ENCODE measurements around the gene MAPK8IP3.

MAPK8IP3 gene

DNA sequence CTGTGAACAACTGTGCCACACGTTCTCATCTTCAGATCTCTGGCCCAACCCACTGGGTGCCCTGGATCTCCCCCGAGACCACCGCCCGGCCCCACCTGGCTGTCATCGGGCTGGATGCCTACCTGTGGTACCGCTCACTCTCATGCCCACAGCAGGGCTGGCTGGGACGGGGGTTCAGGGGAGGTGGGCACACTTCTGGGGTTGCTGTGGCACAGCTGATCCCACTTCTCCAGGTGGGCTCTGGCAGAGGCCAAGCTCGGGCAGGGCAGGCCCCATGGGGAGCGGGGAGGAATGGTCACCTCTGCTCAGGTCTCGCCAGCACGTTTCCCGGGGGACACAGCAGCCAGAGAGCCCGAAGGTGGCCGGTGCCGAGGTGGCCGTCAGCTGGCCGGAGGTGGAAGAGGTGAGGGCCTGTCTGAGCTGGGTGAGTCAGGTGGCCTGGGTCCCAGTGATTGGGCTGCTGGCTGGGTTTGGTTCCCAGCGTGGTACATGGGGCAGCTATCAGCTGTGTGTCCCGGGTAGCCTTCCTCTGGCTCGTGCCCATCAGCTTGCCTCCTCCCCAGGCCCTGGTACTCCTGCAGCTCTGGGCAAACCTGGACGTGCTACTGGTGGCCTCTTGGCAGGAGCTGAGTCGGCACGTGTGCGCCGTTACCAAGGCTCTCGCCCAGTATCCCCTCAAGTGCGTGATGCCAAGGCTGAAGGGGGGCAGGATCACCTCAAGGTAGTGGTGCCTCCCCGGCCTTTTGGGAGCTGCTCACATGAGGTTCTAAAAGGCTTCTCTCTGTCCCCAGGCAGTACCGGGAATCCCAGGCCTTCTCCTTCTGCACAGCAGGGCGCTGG lies 69.2 kb downstream of the MAPK8IP3 start:
- DNase-seq = no peak

DNA sequence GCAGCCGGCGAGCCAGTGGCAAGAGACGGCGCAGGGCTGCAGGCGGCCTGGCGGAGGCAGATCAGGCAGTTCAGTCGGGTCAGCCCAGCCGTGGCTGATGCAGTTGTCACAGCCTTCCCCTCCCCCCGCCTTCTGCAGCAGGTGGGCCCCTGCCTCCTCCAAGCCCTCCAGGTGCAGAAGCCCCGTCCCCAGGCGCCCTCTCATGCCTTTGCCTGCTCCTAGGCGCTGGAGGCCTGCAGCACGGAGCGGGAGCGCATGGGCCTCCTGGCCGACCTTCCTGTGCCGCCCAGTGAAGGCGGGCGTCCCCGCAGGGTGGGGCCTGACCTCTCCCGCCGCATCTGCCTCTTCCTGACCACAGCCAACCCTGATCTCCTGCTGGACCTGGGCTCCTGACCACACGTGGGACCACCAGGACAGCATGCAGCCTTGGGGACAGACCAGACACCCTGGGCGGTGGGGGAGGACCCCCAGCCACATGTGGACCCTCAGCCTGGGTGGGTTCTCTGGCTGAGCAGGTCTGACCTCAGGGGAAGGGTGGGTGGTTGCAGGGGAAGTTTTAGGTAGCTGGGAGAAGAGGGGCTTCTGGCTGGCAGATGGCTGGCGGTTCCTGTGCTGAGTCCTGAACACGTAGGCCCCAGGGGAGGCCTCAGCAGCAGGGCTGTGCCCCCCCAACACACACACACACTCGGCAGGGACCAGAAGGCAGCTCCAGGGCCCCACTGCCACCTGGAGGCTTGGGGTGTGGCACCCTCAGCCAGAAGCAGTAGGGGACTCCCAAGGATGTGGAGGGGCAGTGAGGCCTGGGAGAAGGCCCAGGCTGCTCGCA lies 70.1 kb downstream of the MAPK8IP3 start:
- no peak for DNase-seq

DNA sequence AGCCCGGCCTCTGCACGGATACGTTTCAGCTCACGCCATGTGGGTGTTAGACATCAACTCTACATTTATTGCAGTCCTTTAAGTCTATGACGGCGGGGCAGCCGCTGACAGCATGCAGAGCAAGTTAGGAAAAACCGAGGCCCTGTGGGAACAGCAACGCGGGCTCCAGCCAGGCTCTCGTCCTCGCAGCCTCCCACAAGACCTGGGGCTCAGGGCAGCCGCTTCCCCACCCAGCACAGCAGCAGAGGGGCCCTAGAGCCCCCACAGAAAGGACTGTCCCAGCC lies 70.6 kb downstream of the MAPK8IP3 start:
- DNase-seq = no peak

DNA sequence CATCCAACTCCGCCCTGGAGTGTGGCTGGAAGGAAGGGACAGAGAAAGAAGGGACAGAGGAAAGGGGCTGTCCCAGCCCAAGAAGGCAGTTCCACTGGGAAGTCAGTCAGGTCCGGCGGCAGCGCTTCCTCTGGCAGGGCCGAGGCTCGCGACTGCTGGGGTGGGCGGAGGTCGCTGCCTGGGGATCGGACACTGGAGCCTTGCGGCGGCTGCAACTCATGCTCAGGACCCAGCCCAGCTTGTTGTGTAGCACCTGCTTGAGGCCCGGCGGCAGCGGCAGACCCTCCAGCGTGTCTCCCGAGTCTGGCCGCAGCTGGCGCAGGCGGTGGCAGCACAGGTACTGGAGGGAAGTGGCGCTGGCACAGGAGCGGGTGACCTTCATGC lies 71.0 kb downstream of the MAPK8IP3 start:
- DNase-seq = no peak

DNA sequence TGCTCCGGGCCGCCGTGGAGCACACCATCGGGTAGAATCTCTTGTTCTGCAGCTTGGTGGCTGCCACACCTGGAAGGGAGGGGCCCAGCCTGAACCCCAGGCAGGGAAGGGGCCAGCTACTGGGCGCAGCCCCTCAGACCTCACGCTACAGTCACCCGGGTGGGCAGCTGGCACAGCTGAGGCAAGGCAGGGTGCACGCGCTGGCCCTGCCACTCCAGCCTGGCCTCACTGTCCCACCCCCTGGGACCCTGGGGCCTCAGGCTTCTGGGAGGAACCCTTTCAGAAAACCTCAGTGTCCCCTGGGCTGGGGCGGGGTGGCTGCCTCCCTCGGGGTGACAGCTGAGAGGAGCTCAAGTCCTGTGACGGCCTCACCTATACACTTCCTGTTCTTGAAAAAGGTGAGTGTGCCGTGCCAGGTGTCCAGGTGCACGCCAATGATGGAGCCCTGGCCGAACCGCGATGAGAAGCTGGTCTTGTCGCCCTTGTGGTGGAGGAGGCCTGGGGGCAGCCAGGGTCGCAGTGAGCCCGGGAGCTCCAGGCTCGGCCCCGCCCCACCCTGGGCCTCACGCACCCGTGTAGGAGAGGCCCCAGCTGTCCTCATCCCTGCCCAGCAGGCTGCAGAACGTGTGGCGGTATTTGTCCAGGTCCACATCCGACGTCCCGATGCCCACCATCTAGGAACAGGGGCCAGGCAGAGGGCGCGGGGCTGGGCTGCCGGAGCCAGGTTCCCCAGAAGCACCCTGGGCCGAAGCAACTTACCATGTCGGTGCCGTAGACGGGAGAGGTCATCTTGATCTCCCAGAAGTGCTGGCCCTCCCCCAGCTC lies 71.6 kb downstream of the MAPK8IP3 start:
- no peak for DNase-seq

DNA sequence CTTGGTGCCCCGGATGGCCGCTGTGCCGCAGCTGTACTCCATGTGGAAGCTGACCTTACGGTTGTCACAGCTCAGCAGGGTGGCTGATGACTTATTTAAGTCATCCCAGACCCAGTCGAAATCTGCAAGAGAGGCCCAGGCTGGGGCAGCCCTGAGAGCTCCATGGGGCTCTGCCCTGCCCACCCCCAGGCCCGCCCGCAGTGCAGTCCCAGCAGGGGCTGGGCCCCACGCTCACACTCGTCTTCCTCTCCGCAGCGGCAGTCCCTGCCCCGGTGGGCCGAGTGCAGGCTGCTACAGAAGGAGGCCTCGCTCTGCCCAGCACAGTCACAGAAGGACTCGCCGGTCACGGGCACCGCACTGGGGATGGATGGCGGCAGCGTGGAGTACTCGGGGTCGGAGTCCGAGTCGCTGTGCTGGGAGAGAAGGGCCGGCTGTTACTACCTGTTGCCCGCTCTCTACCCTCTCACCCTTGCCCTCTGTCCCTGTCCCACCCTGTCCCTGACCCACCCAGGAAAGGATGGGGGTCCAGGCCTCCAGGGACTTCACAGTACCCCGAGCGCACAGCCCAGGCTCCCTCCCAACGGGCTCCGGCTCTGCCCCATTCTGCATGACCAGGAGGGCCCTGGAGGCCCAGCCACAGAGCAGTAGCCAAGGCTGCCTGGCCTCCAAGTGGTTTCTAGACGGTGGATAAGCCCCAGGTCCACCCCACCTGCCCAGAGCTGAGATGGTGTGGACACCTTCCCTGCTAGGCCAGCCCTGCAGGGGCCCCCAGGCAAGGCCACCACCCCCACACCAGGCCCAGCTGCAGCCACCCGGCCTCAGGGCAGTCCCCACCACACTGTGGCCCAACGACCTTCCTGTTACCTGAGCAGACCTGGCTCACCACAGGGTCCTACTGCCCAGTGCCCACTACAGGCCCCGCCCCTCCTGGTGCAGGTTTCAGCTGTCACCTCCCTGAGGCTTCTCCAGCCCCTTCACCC lies 72.5 kb downstream of the MAPK8IP3 start:
- DNase-seq = no peak

DNA sequence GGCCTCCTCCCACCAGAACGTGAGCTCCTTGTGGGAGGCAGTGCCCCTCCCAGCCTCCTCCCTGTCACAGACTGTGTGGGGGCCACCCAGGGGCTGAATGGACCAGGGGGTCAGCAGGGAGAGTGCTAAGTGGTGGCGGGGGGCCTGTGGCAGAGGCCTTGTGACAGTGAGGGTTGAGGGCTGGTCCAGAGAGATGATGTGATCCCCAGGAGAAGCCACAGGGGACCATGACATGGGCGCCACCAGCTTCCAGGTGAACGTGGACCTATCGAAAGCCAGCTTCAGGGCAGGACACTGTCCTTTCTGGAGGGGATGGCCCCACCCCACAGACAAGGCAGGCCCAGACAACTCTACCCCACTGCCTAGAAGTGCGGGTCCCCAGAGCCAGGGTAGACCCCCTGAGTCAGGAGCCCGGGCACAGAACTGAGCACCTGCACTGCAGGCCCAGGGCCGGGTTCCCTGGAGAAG lies 73.3 kb downstream of the MAPK8IP3 start:
- DNase-seq = no peak

DNA sequence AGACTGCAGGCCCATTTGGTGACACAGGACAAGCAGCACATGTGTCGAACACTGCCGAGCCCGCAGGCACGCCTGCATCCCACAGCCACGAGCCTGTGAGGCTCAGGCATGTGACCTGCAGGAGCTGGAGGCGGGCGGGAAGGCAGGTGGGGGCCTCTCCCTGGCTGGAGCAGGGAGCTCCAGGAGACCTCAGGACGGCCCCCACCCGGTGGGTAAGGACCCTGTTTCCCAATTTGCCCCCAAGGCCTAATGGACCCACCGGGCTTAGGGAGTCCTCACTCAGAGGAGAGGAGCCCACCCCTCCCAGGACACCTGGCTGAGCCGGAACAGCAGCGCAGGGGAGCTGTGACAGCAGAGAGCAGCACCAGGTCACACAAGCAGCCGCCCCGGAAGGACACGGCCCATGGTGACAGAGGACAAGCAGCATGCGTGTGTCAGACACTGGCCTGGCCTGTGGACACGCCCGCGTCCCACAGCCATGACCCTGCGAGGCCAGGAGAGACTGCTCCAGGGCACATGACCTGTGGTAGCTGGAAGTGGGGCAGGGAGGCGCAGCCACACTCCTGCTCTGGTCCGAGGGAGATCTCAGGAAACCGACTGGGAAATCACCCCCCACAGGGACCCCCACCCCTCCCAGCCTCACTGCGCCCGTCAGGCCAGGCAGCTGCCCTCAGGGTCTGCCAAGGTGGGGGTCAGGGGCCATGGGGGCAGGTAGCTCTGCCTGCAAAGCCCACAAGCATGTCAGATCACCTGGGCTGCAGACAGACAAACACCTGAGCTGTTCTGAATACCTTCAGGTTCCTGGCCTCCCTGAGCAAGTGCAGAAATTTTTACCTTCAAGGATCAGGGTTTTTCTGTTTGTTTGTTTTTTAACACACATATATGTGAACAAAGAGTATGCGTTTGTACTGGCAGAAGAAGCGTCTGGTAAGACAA lies 74.0 kb downstream of the MAPK8IP3 start:
- DNase-seq = no peak

DNA sequence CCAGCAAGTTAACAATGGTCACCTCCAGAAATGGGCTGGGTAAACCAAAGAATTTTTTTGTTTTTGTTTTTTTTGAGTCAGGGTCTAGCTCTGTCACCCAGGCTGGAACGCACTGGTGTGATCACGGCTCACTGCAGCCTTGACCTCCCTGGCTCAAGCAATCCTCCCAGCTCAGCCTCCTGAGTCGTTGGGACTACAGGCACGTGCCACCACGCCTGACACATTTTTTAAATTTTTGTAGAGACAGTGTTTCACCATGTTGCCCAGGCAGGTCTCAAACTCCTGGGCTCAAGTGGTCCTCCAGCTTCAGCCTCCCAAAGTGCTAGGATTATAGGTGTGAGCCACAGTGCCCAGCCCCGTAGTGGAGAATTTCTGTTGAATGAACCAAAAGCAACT lies 74.7 kb downstream of the MAPK8IP3 start:
- no peak for DNase-seq

DNA sequence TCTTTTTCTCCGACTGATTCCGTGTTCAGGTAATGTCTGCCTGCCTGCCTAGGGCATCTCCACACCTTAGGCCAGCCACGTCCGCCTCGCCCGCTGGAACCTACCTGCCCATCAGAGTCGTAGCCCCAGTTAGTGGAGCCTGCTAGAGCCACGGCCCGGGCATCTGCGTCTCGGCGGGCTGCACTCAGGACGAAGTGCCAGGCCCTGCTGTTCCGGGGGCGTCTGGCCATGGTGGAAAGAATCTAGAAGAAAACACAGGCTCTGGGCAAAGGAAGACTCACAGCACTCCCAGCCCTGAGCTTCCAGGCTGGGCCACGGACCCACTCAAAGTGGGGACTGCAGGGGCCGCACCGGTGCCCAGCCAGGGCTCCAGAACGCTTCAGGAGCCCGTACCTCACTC lies 75.3 kb downstream of the MAPK8IP3 start:
- DNase-seq = no peak

DNA sequence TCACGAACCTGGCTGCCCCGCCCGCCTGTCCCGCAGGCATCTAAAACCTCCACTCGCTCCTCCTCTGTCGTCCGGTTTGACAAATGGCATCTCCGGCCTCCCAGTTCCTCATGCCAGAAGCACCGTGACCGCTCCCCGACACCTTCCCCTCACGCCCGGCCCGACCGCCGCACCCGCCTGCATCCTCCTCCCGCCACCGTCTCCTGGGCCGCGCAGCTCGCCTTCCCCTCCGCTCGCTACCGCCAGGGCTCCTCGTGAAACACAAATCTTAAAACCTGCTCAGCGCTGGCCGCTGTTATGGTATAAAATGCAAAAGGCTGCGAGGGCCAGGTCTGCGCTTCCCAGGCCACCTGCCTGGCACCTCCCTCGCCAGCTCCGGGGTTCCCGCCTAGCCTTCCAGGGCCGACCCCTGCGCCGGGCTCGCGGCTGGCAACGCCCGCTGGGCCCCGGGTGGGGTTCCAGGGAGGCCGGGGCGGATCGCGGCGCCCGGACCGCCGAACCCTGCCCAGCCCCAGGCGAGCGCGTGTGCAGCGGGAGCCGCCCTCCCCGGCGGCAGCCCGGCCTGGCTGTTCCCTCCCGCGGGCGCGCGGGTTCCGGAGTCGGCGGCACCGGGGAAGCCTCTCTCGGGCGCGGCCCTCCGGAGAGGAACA lies 75.9 kb downstream of the MAPK8IP3 start:
- DNase-seq = no peak

DNA sequence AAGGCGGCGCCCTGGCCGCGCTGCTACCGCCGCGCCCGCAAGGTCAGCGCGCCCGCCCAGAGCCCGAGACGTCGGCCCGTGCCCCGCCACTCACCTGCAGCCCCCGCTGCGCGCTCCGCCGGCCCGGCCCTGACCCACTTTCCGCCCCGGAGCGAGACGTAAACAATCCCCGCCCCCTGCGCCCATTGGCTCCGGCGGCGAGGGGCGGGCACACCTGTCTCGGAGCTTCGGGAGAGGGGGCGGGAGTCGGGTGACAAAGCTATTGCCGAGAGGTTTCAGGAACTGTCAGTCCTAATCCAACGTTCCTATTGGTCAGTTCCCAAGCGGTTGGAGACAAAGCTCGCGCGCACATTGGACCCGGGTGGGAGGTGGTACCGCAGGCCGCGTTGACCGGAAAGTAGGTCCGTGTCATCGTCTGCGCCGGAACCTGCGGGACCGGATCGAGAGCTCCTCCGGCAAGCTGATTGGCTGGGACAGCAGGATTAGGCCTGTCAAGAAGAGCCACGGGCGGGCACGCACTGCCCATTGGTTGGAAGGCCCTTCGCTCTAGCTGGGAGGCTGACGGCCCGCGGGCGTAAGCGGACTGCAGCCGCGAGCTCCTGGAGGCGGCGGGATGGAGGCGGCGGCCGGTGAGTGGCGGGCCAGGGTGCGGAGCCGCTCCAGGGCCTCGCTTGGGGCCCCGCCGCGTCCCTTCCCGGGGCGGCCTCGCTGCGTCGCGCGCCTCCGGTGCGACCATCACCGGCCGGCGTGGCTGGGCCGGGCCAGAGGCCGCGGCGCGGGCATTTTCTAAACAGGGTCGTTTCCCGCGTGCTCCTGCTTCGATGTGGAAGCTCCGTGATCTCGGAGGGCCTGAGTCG lies 76.6 kb downstream of the MAPK8IP3 start, which contains the start of the genes NUBP2 and SPSB3:
TSS of gene NUBP2 (plus strand) at position 553 of the 857 bp plus-strand sequence. CDS start at position 614, 61 bp downstream.
TSS of gene SPSB3 (minus strand) at position 164 of the 857 bp plus-strand sequence. CDS start 1,088 bp downstream, outside the sequence.
- peak; percentile 99 for DNase-seq

DNA sequence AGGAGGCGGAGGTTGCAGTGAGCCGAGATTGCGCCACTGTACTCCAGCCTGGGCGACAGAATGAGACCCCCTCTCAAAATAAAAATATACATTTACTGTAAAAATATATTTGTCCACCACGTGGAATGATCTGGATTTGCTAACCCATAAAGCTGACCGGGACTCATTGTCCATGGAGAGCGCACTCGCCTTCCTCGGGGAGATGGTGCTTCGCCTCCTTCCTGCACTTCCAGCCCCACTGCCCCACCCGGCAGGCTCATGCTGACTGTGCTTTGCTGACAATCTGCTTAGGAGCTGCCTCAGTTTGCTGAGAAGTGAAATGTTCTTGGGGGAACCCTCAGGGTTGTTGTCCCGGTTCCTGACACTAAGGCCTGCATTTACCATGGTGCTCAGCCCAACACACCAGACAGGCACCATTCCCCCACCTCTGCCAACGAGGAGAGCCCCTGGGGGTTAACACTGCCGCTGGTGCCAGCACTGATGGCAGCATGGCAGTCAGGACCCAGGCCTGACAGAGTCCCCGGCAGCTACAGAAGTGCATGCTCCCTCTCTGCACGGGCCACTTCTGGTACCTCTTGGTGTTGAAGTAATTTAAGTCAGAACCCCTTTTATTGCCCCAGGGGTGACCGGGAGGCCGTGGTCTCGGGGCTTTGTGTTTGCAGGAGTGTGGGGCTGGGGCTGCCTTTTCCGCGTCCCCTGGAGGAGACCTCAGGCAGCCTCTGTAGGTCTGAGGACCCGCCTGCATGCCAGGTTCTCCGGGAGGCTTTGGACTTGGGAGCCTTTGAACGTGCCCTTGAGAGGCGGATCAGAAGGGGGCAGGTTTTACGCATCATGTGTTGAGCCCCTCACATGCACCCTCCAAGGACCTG lies 79.2 kb downstream of the MAPK8IP3 start:
- no peak for DNase-seq

DNA sequence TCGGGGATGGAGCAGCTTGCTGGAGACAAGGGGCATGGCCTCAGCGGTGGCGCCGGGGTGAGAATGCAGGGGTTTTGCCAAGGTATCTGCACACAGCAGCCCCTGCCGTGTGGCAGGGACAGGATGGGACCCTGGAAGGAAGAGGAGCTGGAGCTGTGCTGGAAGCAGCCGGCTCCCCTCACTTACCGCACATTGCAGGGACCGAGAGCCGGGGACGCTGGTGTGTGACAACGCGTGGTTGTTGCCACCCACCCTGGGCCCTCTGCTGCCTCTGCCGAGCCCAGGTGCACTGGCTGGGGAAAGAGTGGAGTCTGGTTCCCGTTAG lies 79.8 kb downstream of the MAPK8IP3 start:
- no peak for DNase-seq

DNA sequence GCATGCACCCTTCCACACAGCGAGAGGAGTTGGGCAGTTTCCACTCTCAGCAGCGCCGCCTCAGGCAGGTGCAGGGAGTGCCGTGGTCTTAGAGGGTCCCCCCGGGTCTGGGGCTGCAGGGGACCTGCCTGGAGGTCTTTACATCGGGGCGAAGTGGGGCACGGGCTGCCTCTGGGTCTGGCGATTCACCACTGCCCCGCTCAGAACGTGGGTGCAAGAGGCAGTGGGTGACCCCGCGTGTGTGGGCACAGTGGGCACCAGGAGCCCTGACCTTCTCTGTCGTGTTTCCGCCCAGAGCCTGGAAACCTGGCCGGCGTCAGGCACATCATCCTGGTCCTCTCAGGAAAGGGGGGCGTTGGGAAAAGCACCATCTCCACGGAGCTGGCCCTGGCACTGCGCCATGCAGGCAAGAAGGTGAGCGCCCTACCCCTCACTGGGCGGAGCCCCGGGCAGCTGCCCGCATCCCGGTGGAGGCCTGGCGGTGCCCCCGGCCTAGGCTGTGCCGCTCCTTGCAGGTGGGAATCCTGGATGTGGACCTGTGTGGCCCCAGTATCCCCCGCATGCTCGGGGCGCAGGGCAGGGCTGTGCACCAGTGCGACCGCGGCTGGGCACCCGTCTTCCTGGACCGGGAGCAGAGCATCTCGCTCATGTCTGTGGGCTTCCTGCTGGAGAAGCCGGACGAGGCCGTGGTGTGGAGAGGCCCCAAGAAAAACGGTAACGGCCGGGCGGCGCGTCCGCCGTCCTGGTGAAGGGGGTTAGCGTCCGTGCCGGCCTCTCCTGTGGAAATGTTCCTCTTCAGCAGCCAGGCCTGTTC lies 80.5 kb downstream of the MAPK8IP3 start:
- no peak for DNase-seq

DNA sequence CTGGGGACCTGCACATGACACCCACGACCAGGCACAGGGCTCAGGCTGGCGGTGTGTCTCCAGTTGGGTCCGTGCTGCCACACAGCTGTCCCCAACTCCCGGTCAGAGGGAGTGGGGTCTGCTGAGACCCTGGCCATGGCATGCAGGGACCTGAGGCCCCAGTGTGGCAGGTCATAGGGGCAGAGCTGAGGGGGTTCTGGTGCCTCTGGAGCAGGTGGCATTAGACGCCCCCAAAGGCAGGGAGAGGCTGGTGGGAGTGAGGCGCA lies 81.0 kb downstream of the MAPK8IP3 start:
- DNase-seq = no peak

DNA sequence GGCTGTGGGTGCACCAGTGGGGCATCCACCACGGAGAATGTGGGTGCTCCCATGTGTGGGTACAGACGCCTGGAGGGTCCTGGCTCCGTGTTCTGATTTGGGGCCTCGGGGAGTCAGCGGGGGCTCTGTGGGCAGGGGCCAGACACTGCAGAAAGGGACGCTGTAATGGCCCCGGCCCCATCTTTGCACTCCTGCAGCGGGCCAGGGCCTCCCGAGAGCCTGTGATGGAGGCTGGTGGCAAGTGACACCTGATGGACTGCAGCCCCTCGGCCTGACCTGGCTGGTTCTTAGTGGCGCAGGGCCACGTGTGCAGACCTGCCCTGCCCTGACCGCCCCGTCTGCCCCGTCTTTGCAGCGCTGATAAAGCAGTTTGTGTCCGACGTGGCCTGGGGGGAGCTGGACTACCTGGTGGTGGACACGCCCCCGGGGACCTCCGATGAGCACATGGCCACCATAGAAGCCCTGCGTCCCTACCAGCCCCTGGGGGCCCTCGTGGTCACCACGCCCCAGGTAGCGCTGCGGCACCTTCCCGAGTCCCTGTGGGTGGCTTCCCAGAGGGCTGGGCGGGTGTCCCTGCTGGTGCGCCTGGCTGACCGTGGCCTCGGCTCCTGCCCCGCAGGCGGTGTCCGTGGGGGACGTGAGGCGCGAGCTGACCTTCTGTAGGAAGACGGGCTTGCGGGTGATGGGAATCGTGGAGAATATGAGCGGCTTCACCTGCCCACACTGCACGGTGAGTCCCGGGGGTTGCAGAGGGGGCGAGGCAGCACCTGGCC lies 81.5 kb downstream of the MAPK8IP3 start:
- no peak for DNase-seq

All from NK-92 treated with Interleukin-12 subunit alpha and Interleukin-12 subunit beta, amount 100 ng/mL, for 24 hours (cell line).